Liver (tissue), 9 donors: Measurements from ENCODE around the gene BAIAP2. TPM values are rescaled to one million over a fixed set of nuclear protein-coding genes. Genes with fewer than 3 reads are reported as not detected.

Experiments used
- DNase-seq: peaks from one replicate; pipeline ENCODE4 v3.0.0-alpha.2; 2017; ENCODE audit warnings: low spot score
- H3K27ac ChIP-seq, 2 donors: one replicate each; pipeline ENCODE4 v1.7.0; 2013; ENCODE audit warnings: inconsistent platforms in 2 of 2, low read length in 2 of 2, control low read depth in 1 of 2, low read depth in 1 of 2, mild to moderate bottlenecking in 1 of 2
- H3K27me3 ChIP-seq, 4 donors: one replicate each; pipeline versions ENCODE4 v1.6.1 to v1.7.0; 2013; ENCODE audit warnings: low read length in 3 of 4, inconsistent platforms in 1 of 4, mild to moderate bottlenecking in 1 of 4, moderate library complexity in 1 of 4; ENCODE audit not compliant: control insufficient read depth in 4 of 4, insufficient read depth in 4 of 4
- H3K36me3 ChIP-seq, 4 donors: one replicate each; pipeline versions ENCODE4 v1.6.1 to v1.7.0; 2013; ENCODE audit warnings: low read length in 3 of 4, mild to moderate bottlenecking in 3 of 4, low read depth in 1 of 4, moderate library complexity in 1 of 4; ENCODE audit not compliant: control insufficient read depth in 4 of 4, insufficient read depth in 3 of 4
- H3K4me1 ChIP-seq, 4 donors: one replicate each; pipeline versions ENCODE4 v1.6.1 to v1.7.0; 2013; ENCODE audit warnings: low read length in 3 of 4, mild to moderate bottlenecking in 3 of 4, moderate library complexity in 1 of 4; ENCODE audit not compliant: control insufficient read depth in 4 of 4, insufficient read depth in 4 of 4
- H3K4me3 ChIP-seq, 3 donors: one replicate each; pipeline versions ENCODE4 v1.6.1 to v1.7.0; 2013; ENCODE audit warnings: low read length in 3 of 3, control low read depth in 1 of 3, low read depth in 1 of 3, mild to moderate bottlenecking in 1 of 3
- H3K9ac ChIP-seq, 2 donors: one replicate each; pipeline ENCODE4 v1.7.0; 2013; ENCODE audit warnings: low read length in 2 of 2, mild to moderate bottlenecking in 2 of 2, moderate library complexity in 2 of 2, control low read depth in 1 of 2, low read depth in 1 of 2
- H3K9me3 ChIP-seq, 4 donors: one replicate each; pipeline versions ENCODE4 v1.6.1 to v1.7.0; 2013; ENCODE audit warnings: low read length in 3 of 4; ENCODE audit not compliant: control insufficient read depth in 4 of 4
- EGR1 ChIP-seq, 2 donors: IDR thresholded peaks; 2 replicates each; pipeline ENCODE4 v1.6.1; 2016 to 2018; ENCODE audit warnings: antibody characterized with exemption in 2 of 2, low read depth in 2 of 2
- FOXA1 ChIP-seq: IDR thresholded peaks from 2 replicates; pipeline ENCODE4 v1.6.1; 2016; ENCODE audit warnings: antibody characterized with exemption
- FOXA2 ChIP-seq: IDR thresholded peaks from 2 replicates; pipeline ENCODE4 v1.6.1; 2016; ENCODE audit warnings: antibody characterized with exemption
- GABPA ChIP-seq, 2 donors: IDR thresholded peaks in 1 of 2; conservative IDR thresholded peaks in 1 of 2; 2 replicates each; pipeline ENCODE4 v1.6.1; 2016; ENCODE audit warnings: antibody characterized with exemption in 2 of 2, mild to moderate bottlenecking in 1 of 2, moderate library complexity in 1 of 2
- HNF4A ChIP-seq, 2 donors: conservative IDR thresholded peaks; 2 replicates each; pipeline ENCODE4 v1.6.1; 2016; ENCODE audit warnings: antibody characterized with exemption in 2 of 2, mild to moderate bottlenecking in 2 of 2
- HNF4G ChIP-seq: IDR thresholded peaks from 2 replicates; pipeline ENCODE4 v1.6.1; 2016; ENCODE audit warnings: antibody characterized with exemption
- JUND ChIP-seq, 2 donors: IDR thresholded peaks; 2 replicates each; pipeline ENCODE4 v1.6.1; 2016; ENCODE audit warnings: antibody characterized with exemption in 2 of 2
- NR2F2 ChIP-seq: IDR thresholded peaks from 2 replicates; pipeline ENCODE4 v1.6.1; 2016; ENCODE audit warnings: antibody characterized with exemption
- RAD21 ChIP-seq, 2 donors: IDR thresholded peaks; 2 replicates each; pipeline ENCODE4 v1.6.1; 2016; ENCODE audit warnings: antibody characterized with exemption in 2 of 2, mild to moderate bottlenecking in 2 of 2
- RXRA ChIP-seq, 2 donors: IDR thresholded peaks; 2 replicates each; pipeline ENCODE4 v1.6.1; 2017 to 2018; ENCODE audit warnings: antibody characterized with exemption in 2 of 2, mild to moderate bottlenecking in 1 of 2
- SP1 ChIP-seq: IDR thresholded peaks from 2 replicates; pipeline ENCODE4 v1.6.1; 2018; ENCODE audit warnings: antibody characterized with exemption, mild to moderate bottlenecking
- YY1 ChIP-seq: IDR thresholded peaks from 2 replicates; pipeline ENCODE4 v1.6.1; 2016; ENCODE audit warnings: antibody characterized with exemption, mild to moderate bottlenecking
- WGBS: extraction: QIAGEN DNeasy Blood & Tissue Kit; methylation state at CpG from one replicate; pipeline ENCODE4 v1.1.7; 2013; 5-methylcytosine and 5-hydroxymethylcytosine counted together
- polyA plus RNA-seq, 2 donors: library from polyadenylated mRNA; stranded (reverse) in 1 of 2; unstranded in 1 of 2; fragments of 200-250 nt in 1 of 2; fragments of >200 nt in 1 of 2; fragmentation: Nextera tagmentation in 1 of 2; extraction: Ambion mirVana in 1 of 2; gene quantifications; one replicate each; pipeline versions ENCODE4 v1.2.1 to v1.2.3, GENCODE V29; 2013 to 2015
- total RNA-seq, 2 donors: library from RNA; depleted of rRNA; stranded (reverse); fragments of >200 nt; gene quantifications; one replicate each; pipeline ENCODE4 v1.2.3, GENCODE V29; 2014
- TF ChIP-seq, protein P1 (sequence below): fragments of 150-350 bp; IDR thresholded peaks from 2 replicates; pipeline ENCODE4 v1.5.1; 2017; ENCODE audit warnings: improper control_type of control experiment, low read depth, low read length; ENCODE audit not compliant: missing input control
- TF ChIP-seq, protein P2 (sequence below): IDR thresholded peaks from 2 replicates; pipeline ENCODE4 v1.6.1; 2016; ENCODE audit warnings: antibody characterized with exemption
- TF ChIP-seq, protein P3 (sequence below): IDR thresholded peaks from 2 replicates; pipeline ENCODE4 v1.6.1; 2016; ENCODE audit warnings: antibody characterized with exemption
- TF ChIP-seq, protein P4 (sequence below): IDR thresholded peaks from 2 replicates; pipeline ENCODE4 v1.6.1; 2016; ENCODE audit warnings: antibody characterized with exemption, mild to moderate bottlenecking
- donor health status: healthy.
- donor health status: healthy.
- donor health status: healthy.
- donor health status: healthy.
- donor health status: healthy.

BAIAP2 gene
- total and polyA plus RNA-seq, 4 donors = 8.1 to 61.3 (median 44.9) TPM

DNA sequence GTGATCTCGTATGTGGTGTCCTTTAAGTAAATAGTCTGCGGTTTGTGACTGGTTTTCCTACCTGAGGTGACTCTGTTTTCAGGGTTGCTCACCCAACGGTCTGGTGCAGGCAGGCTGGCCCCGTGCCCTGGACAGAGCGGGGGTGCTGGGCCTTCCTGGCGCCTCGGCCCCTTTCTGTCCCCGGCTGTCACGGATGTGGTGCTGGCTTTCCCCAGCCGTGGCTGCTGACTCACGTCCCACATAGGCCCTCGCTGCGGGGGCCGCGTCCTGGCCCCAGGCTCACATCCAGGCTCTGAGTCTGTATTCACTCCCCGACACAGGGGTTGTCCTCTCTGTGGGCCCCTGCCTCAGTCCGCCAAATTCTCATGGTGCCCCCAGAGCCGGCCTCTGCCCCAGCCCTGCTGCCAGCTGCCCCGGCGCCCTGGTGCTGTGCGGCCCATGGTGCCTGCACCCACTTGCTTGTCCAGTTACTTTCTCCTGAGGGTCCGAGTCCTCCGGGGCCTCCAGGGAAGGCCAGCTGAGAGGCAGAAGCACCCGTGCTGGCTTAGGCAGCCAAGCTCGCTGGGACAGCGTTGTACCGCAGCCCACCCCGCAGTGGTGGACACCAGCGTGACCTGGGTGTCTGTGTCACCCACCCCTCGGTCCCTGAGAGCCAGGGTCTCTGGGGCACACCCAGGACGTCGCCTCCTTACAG lies 37.4 kb upstream of the BAIAP2 start:
- no peaks in the 10 kb centered on the region for H3K27me3 ChIP-seq
- DNase-seq = no peak
- peaks cover 5 to 39% (median 25%) of the 10 kb centered on the region in 4 donors for H3K36me3 ChIP-seq
- H3K4me3 ChIP-seq = no peak overlapping the region
- 92% methylated on average over 32 of the region's 32 CpGs for WGBS
- H3K27ac ChIP-seq = no peak overlapping the region
- TF ChIP-seq YY1 = no peak
- TF ChIP-seq, protein P1, sequence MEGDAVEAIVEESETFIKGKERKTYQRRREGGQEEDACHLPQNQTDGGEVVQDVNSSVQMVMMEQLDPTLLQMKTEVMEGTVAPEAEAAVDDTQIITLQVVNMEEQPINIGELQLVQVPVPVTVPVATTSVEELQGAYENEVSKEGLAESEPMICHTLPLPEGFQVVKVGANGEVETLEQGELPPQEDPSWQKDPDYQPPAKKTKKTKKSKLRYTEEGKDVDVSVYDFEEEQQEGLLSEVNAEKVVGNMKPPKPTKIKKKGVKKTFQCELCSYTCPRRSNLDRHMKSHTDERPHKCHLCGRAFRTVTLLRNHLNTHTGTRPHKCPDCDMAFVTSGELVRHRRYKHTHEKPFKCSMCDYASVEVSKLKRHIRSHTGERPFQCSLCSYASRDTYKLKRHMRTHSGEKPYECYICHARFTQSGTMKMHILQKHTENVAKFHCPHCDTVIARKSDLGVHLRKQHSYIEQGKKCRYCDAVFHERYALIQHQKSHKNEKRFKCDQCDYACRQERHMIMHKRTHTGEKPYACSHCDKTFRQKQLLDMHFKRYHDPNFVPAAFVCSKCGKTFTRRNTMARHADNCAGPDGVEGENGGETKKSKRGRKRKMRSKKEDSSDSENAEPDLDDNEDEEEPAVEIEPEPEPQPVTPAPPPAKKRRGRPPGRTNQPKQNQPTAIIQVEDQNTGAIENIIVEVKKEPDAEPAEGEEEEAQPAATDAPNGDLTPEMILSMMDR = no peak
- TF ChIP-seq SP1 = no peak
- no peak for TF ChIP-seq FOXA1
- no peak for TF ChIP-seq RAD21 (IDR thresholded peaks at IDR 0.05)
- no peak for TF ChIP-seq EGR1 (IDR thresholded peaks at IDR 0.05; ENCODE audit: low read depth in 2 of 2)
- no peak for TF ChIP-seq RXRA (IDR thresholded peaks at IDR 0.05)
- TF ChIP-seq, protein P2, sequence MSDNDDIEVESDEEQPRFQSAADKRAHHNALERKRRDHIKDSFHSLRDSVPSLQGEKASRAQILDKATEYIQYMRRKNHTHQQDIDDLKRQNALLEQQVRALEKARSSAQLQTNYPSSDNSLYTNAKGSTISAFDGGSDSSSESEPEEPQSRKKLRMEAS = no peak
- TF ChIP-seq GABPA (IDR thresholded peaks at IDR 0.05 in 1 of 2, conservative IDR thresholded peaks at IDR 0.05 in 1 of 2) = no peak
- TF ChIP-seq HNF4A (conservative IDR thresholded peaks at IDR 0.05) = no peak
- TF ChIP-seq, protein P3, sequence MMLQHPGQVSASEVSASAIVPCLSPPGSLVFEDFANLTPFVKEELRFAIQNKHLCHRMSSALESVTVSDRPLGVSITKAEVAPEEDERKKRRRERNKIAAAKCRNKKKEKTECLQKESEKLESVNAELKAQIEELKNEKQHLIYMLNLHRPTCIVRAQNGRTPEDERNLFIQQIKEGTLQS = no peak
- TF ChIP-seq, protein P4, sequence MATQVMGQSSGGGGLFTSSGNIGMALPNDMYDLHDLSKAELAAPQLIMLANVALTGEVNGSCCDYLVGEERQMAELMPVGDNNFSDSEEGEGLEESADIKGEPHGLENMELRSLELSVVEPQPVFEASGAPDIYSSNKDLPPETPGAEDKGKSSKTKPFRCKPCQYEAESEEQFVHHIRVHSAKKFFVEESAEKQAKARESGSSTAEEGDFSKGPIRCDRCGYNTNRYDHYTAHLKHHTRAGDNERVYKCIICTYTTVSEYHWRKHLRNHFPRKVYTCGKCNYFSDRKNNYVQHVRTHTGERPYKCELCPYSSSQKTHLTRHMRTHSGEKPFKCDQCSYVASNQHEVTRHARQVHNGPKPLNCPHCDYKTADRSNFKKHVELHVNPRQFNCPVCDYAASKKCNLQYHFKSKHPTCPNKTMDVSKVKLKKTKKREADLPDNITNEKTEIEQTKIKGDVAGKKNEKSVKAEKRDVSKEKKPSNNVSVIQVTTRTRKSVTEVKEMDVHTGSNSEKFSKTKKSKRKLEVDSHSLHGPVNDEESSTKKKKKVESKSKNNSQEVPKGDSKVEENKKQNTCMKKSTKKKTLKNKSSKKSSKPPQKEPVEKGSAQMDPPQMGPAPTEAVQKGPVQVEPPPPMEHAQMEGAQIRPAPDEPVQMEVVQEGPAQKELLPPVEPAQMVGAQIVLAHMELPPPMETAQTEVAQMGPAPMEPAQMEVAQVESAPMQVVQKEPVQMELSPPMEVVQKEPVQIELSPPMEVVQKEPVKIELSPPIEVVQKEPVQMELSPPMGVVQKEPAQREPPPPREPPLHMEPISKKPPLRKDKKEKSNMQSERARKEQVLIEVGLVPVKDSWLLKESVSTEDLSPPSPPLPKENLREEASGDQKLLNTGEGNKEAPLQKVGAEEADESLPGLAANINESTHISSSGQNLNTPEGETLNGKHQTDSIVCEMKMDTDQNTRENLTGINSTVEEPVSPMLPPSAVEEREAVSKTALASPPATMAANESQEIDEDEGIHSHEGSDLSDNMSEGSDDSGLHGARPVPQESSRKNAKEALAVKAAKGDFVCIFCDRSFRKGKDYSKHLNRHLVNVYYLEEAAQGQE = no peak
- no peak for TF ChIP-seq JUND (IDR thresholded peaks at IDR 0.05)
- TF ChIP-seq FOXA2 = no peak
- H3K4me1 ChIP-seq = peaks cover 25 to 45% (median 34%) of the 10 kb centered on the region in 4 donors
- no peak overlapping the region for H3K9ac ChIP-seq
- H3K9me3 ChIP-seq = no peaks in the 10 kb centered on the region

DNA sequence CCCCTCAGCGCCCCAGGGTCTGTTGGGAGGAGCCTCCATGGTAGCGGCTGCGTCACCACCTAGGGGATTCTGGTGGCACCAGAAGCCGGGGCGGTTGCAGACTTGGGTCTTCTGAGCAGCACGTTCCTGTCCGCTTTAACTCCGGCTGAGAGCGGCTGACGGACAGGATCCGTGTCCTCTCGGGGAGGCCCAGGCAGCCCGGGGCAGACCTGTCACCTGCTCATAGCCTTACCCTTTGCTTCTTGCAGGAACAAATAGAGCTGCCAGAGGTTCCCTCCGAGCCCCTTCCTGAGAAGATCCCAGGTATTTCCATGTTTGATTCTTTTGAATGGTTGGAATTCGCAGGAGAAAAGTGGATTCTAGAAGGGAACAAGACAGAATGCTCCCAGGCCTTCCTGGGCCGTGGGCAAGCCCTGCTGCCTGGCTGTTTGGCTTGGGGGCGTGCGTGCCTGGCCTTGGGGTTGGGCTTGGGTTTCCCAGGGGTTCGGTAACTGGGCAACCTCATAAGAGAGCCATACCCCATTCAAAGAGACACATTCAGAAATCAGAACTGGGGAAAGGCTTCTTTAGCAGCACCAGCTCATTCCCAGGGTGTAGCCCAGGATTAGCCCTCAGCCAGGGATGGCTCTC lies 36.7 kb upstream of the BAIAP2 start:
- Histone ChIP-seq H3K27me3 (no peaks in the 10 kb centered on the region), H3K4me1 (peaks cover 19 to 40% (median 29%) of the 10 kb centered on the region in 4 donors), H3K36me3 (peaks cover 5 to 39% (median 25%) of the 10 kb centered on the region in 4 donors), H3K9me3 (no peaks in the 10 kb centered on the region), H3K27ac (no peak overlapping the region), H3K9ac (no peak overlapping the region), H3K4me3 (no peak overlapping the region)
- WGBS = 96% methylated on average over 19 of the region's 19 CpGs
- no peak for DNase-seq
- TF ChIP-seq NR2F2 (no peak), FOXA2 (no peak), JUND (IDR thresholded peaks at IDR 0.05) (no peak), HNF4G (no peak), HNF4A (conservative IDR thresholded peaks at IDR 0.05) (no peak), FOXA1 (no peak), YY1 (no peak), SP1 (no peak)
- TF ChIP-seq, protein P1 = no peak
- TF ChIP-seq, protein P3 = no peak
- TF ChIP-seq, protein P2 = no peak
- TF ChIP-seq, protein P4 = no peak
